ENCODE measurements around the gene NTNG2.
"Not testable (repeated sequence)": the region's sequence is repeated elsewhere in the genome, so short reads cannot be mapped to it uniquely, and the experiment has no call there.

NTNG2 gene

DNA sequence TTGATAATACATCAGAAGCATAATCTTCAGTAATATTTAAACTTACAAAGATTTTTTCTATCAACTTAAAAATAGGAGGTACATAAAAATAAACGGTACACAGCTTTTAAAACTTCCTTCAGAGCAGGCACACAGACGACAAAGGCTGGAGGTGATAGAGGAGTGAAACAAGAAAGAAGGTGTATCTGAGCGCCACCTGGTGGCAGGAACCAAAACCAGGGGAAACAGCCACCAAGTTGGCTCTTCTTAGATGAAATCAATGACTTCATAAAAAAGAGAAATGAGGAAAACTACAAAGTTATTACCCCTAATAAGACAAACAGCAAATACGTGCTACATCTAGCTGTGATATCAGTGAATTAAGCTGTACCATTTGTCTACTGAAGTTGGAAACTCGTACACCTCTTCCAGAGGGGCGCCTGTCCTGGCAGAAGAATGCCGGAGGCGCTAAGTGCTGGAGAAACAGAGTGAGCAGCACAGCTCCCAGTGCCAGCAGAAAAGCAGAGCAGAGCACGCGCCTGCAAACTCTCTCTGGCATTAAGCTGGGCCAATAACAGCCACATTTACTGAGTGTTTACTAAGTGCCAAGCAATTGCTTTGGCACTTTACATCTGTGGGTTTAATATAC, 107.0 kb downstream of the NTNG2 start:
- no peak for DNase-seq

DNA sequence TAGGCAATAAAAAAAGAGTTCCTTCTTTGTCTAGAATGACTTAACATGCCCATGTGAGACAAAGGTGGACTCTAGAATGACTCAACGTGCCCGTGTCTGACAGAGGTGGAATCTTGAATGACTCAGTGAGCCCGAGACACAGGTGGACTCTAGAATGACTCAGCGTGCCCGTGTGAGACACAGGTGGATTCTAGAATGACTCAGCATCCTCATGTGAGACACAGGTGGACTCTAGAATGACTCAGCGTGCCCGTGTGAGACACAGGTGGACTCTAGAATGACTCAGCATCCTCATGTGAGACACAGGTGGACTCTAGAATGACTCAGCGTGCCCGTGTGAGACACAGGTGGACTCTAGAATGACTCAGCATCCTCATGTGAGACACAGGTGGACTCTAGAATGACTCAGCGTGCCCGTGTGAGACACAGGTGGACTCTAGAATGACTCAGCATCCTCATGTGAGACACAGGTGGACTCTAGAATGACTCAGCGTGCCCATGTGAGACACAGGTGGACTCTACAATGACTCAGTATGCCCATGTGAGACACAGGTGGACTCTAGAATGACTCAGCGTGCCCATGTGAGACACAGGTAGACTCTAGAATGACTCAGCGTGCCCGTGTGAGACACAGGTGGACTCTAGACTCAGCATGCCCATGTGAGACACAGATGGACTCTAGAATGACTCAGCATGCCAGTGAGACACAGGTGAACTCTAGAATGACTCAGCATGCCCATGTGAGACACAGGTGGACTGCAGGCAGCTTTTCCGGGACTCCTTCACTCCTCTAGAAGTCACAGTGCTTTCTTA, 108.1 kb downstream of the NTNG2 start:
- DNase-seq: not testable (repeated sequence)

DNA sequence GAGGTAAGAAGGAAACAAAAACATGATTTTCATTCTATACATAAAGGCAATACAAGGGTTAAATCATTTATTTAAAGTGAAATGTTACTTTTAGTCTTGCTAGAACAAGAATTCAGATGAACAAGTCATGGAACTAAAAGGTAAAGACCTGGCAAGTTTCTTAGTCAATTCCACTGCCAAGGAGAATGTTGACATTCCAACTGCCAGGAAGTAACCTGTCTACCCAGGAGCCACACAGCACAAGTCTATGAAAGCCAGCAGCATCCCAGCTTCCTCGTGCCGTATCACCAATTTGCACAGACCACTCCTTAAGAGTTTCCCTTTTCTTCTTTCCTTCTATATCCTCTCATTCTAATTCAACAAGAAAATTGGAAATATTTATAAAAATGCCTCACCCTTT, 113.0 kb downstream of the NTNG2 start:
- no peak for DNase-seq

DNA sequence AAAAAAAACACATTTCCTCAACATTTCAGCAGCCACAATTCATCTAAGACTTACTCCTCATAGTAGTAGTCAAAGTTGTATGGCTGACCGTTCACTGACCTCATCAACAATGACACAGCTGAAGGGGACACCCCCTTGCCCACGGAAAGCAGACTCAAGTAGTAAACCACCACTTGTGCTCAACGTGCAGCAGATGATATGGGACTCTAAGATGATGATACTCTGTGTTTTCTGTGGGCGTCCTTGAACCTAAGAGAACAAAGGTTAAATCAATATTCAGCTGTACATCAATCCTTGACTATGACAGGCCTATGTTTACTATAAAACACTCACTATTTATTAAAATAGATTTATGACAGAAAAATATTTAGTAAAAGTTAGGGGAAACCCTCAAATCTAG, 121.3 kb downstream of the NTNG2 start:
- no peak for DNase-seq

DNA sequence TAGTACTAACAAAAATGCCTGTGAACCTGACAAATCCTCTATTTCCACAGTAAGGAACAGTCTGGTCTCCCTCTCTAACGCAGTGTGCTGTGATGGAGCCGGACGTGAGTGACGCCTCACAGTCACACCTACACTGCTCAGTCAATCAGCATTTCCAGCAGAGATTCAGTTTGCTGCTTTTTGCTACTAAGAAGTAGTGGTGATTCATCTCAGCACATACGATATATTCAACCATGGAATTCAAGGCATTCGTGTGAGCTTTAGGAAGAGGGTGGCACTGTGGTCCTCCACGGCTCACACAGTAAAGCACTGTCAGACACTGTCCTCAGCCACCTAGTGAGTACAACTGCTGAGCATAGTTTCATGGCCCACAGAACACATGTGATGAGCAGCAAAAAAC, 122.0 kb downstream of the NTNG2 start:
- DNase-seq: no peak

DNA sequence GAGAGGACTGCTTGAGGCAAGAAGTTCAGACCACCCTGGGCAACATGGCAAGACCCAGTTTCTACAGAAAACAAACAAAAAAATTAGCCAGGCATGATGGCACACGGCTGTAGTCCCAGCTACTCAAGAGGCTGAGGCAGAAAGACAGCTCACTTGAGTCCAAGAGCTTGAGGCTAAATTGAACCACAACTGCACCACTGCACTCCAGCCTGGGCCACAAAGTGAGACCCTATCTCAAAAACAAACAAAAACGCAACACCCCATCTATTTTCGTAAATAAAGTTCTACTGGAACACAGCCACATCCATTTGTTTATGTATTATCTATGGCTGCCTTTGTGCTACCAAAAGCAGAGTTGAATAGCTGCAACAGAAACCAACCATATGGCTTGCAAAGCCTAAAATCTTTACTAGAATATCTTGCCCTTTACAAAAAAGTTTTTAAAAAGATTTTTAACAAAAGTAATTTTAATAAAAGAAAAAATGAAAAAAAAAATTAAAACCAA, 125.5 kb downstream of the NTNG2 start:
- DNase-seq: no peak

DNA sequence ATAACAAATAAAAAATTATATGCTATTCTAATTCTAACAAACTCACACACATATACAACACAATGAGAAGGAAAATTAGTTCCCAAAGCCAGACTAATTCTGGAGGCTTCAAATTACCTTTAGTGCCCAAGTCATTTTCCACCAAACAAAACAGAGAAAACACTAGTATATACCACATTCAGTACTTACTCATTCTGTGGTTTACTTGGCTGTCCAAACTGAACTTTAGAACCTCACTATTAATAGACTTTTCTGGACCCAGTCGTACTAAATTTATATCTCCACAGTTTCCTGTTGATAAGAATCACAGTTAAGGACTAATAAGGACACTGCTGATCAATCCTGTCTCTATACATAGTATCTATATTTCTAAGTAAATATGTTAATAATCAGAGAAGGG, 126.5 kb downstream of the NTNG2 start:
- no peak for DNase-seq

DNA sequence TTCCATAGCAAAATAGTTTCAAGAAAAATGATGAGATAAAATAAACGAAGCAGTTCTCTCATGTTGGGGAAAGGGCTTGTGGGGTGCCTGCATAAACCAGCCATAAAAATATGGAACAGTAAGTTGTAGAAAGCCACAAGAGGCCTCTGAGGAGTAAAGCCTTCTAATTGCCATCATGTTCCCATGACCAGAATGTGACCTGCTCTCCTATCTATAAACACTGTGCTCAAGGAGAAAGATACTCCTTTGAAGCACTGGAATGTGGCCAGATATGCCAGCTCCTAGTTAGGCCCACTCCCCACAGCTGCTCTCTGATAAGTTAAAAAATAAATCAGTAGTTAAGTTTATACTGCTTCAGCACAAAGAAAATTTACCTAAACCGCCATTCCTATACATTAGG, 127.1 kb downstream of the NTNG2 start:
- DNase-seq: no peak

DNA sequence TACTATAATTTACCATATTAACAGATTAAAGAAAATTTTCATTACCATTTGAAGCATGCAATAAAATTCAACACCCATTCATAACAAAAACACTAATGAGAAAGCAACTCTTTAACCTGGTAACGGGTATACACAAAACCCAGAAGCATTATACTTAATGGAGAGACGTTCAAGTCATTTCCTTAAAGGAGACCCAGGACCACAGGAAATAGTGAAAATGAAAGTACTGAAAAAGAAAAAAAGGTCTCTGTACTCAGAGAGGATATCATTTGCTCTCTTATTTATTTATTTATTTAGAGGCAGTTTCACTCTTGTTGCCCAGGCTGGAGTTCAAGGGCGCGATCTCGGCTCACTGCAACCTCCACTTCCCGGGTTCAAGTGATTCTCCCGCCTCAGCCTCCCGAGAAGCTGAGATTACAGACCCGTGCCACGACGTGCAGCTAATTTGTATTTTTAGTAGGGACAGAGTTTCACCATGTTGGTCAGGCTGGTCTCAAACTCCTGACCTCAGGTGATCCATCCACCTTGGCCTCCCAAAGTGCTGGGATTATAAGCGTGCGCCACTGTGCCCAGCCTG, 131.4 kb downstream of the NTNG2 start:
- no peak for DNase-seq

Data from left hindlimb (tissue), 1 donor.